Spleen (tissue), 7 donors: ENCODE data around the gene DOCK9.

Source experiments
- POLR2A ChIP-seq, 3 donors: fragments of 450-650 bp; IDR thresholded peaks; one replicate each; pipeline ENCODE4 v1.5.1; 2017; ENCODE audit warnings: antibody characterized with exemption in 3 of 3, mild to moderate bottlenecking in 1 of 3
- TF ChIP-seq, protein P1 (sequence below), 11 experiments: fragments of 200-600 bp in 7 of 11; fragments of 450-650 bp in 4 of 11; sonication (generic) in 4 of 11; IDR thresholded peaks in 8 of 11; conservative IDR thresholded peaks in 3 of 11; 1 replicate in 7 of 11; 2 replicates in 4 of 11; pipeline versions ENCODE4 v1.4.0 to v1.8.0; 2016 to 2021; ENCODE audit warnings: antibody characterized with exemption in 11 of 11, inconsistent platforms in 4 of 11, mild to moderate bottlenecking in 1 of 11
- donor health status: DM: no; HTN: no; CAD: no; lungs with moderate emphysema.
- donor health status: DM: no; HTN: no; CAD: no.
- donor health status: DM: no; HTN: no; CAD: no.

- TF ChIP-seq, protein P1, sequence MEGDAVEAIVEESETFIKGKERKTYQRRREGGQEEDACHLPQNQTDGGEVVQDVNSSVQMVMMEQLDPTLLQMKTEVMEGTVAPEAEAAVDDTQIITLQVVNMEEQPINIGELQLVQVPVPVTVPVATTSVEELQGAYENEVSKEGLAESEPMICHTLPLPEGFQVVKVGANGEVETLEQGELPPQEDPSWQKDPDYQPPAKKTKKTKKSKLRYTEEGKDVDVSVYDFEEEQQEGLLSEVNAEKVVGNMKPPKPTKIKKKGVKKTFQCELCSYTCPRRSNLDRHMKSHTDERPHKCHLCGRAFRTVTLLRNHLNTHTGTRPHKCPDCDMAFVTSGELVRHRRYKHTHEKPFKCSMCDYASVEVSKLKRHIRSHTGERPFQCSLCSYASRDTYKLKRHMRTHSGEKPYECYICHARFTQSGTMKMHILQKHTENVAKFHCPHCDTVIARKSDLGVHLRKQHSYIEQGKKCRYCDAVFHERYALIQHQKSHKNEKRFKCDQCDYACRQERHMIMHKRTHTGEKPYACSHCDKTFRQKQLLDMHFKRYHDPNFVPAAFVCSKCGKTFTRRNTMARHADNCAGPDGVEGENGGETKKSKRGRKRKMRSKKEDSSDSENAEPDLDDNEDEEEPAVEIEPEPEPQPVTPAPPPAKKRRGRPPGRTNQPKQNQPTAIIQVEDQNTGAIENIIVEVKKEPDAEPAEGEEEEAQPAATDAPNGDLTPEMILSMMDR (IDR thresholded peaks at IDR 0.05 in 8 of 11, conservative IDR thresholded peaks at IDR 0.05 in 3 of 11), result no peak
- no peak for TF ChIP-seq POLR2A (IDR thresholded peaks at IDR 0.05)
Observed at GRCh38 chr13:98961503-98962105, 16.3 kb downstream of the DOCK9 start.
